CD4-positive, alpha-beta T cell treated with Interleukin-6 at 100 ng/mL for 8 hours (primary cell): ENCODE results near the gene SH3BP4.

Source experiments
- DNase-seq: peaks from one replicate; pipeline ENCODE4 v3.0.0-alpha.2; 2020; ENCODE audit warnings: mixed read lengths, low spot score

Gene SH3BP4

GRCh38 chr2:234983011-234983726 is 31.4 kb downstream of the SH3BP4 start:
- DNase-seq, result no peak

GRCh38 chr2:234985608-234986245 is 33.9 kb downstream of the SH3BP4 start:
- DNase-seq, result no peak

- DNase-seq, result no peak
Observed at GRCh38 chr2:234986390-234986789, 34.6 kb downstream of the SH3BP4 start.

- DNase-seq, result no peak
Observed at GRCh38 chr2:234986876-234987720, 35.3 kb downstream of the SH3BP4 start.

GRCh38 chr2:234987754-234988153 is 35.9 kb downstream of the SH3BP4 start:
- no peak for DNase-seq

- no peak for DNase-seq
Observed at GRCh38 chr2:234988491-234988890, 36.7 kb downstream of the SH3BP4 start.

GRCh38 chr2:234989183-234989701 is 37.4 kb downstream of the SH3BP4 start:
- no peak for DNase-seq

GRCh38 chr2:234990300-234990699 is 38.5 kb downstream of the SH3BP4 start:
- DNase-seq, result no peak

- no peak for DNase-seq
Observed at GRCh38 chr2:234991290-234991689, 39.5 kb downstream of the SH3BP4 start.

- no peak for DNase-seq
Observed at GRCh38 chr2:234991793-234992192, 40.0 kb downstream of the SH3BP4 start.

- no peak for DNase-seq
Observed at GRCh38 chr2:234992196-234992595, 40.4 kb downstream of the SH3BP4 start.

GRCh38 chr2:234992624-234993349 is 41.0 kb downstream of the SH3BP4 start:
- no peak for DNase-seq

GRCh38 chr2:234993541-234993981 is 41.7 kb downstream of the SH3BP4 start:
- DNase-seq, result no peak

- no peak for DNase-seq
Observed at GRCh38 chr2:234994438-234995321, 42.9 kb downstream of the SH3BP4 start.

GRCh38 chr2:234995332-234996068 is 43.7 kb downstream of the SH3BP4 start:
- DNase-seq, result no peak

GRCh38 chr2:234996069-234996940 is 44.5 kb downstream of the SH3BP4 start:
- DNase-seq, result no peak

GRCh38 chr2:234996941-234997270 is 45.1 kb downstream of the SH3BP4 start:
- DNase-seq, result no peak

- DNase-seq, result no peak
Observed at GRCh38 chr2:234997389-234997788, 45.6 kb downstream of the SH3BP4 start.
